SK-N-SH treated with all-trans-retinoic acid at 6 μM for 48 hours (cell line): ENCODE data around the gene PLA2R1.

Experiments
- BACH2 ChIP-seq: fragments of 250-450 bp; sonication (Bioruptor Pico); IDR thresholded peaks from 2 replicates; pipeline ENCODE4 v1.9.0; 2021; ENCODE audit warnings: mild to moderate bottlenecking, borderline replicate concordance
- CSDC2 ChIP-seq: fragments of 250-450 bp; sonication (Bioruptor Pico); IDR thresholded peaks from 2 replicates; pipeline ENCODE4 v1.5.0; 2020; ENCODE audit warnings: mild to moderate bottlenecking, moderate library complexity
- POU6F1 ChIP-seq: fragments of 250-450 bp; sonication (Bioruptor Pico); IDR thresholded peaks from 2 replicates; pipeline ENCODE4 v1.8.0; 2021; ENCODE audit warnings: low read depth, mild to moderate bottlenecking, moderate library complexity, borderline replicate concordance
- RARB ChIP-seq: fragments of 250-450 bp; sonication (Bioruptor Pico); IDR thresholded peaks from 2 replicates; pipeline ENCODE4 v1.8.0; 2021; ENCODE audit warnings: mild to moderate bottlenecking, moderate library complexity
- TSHZ2 ChIP-seq: fragments of 250-450 bp; sonication (Bioruptor Pico); IDR thresholded peaks from 2 replicates; pipeline ENCODE4 v1.5.0; 2020; ENCODE audit warnings: mild to moderate bottlenecking, moderate library complexity
- ZC3H10 ChIP-seq: fragments of 250-450 bp; sonication (Bioruptor Pico); IDR thresholded peaks from 2 replicates; pipeline ENCODE4 v1.5.1; 2021; ENCODE audit warnings: mild to moderate bottlenecking, moderate library complexity
- ZFP30 ChIP-seq: fragments of 450-650 bp; formaldehyde crosslinking; IDR thresholded peaks from 2 replicates; pipeline ENCODE4 v1.5.0; 2022; ENCODE audit warnings: mild to moderate bottlenecking, moderate library complexity
- ZNF8 ChIP-seq: fragments of 450-650 bp; formaldehyde crosslinking; IDR thresholded peaks from 2 replicates; pipeline ENCODE4 v1.5.0; 2020; ENCODE audit warnings: mild to moderate bottlenecking, moderate library complexity

GRCh38 chr2:159903443-159904126 lies 158.8 kb downstream of the PLA2R1 start:
- TF ChIP-seq POU6F1 (no peak), RARB (CRISPR knock-in tag) (no peak), ZNF8 (no peak), TSHZ2 (CRISPR knock-in tag) (no peak), BACH2 (CRISPR knock-in tag) (no peak), ZFP30 (CRISPR knock-in tag) (no peak), ZC3H10 (CRISPR knock-in tag) (no peak), CSDC2 (CRISPR knock-in tag) (no peak)
